ENCODE measurements around the gene NME7. TPM values are rescaled to one million over a fixed set of nuclear protein-coding genes. Genes with fewer than 3 reads are reported as not detected.
A peak's percentile ranks its signal among the peaks of the same experiment; 100 is the strongest.

The NME7 gene
- total RNA-seq, 1 donor from 2014 or later: 13.9 TPM

DNA sequence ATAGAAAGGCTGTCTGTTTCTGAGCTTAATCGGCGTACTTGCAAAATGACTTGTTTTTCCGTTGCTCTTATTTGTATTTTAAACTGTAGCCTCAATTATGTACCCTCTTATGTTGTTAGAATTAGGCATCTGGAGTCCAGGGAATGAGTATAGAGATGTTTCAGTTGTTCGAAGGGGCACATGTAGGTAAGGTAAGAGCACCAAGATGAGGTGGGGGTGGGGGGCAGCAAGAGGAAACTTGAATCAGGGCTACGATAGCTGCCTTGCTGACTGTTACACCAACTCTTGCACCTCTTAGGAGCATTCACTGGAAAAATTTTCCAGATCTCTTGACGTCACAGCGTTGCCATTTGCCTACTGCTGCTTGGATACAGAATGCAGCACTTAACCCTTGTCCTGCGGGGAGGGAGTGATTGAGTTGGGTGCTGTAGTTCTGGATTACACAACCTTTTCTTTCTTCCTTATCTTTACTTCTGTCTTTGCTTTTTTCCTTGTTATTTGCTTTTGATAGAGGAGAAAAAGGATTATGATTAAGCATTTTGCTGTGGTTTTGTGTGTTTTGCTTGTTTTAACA lies 257.9 kb downstream of the NME7 start:
- peak; percentile 58 for DNase-seq (ENCODE audit: low read depth)

DNA sequence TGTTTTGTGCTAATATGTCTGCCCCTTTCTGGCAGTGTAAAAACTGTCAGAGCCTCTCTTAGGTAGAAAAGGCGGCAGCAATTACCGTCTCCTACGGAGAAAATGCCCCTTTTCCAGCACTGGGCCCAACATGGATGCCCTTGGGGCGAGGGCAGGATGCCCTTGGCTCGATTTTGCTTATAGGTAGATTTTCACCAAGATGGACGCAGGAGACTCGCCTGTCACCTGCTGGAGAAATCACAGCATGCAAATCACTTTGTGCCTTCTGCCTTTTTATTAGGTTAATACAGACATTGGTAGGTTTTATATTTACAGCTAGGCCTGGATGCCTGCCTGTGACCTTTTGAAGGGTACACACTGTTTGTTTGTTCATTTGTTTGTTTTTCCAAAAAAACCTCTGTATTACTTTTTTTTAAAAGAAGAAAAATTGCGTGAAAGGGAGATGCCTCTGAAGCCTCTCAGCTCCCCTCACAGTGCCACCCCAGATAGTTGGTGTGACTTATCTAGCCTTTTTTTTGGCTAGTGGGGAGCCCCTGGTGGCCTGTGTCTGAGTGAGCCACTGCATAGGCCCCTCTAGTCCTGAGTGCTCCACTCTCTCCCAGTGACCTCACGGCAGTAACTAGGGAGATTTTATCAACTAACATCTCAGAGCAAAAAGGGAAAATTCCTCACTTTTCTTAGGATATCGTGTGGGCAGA lies 258.6 kb downstream of the NME7 start:
- DNase-seq (ENCODE audit: low read depth): peak; percentile 46

DNA sequence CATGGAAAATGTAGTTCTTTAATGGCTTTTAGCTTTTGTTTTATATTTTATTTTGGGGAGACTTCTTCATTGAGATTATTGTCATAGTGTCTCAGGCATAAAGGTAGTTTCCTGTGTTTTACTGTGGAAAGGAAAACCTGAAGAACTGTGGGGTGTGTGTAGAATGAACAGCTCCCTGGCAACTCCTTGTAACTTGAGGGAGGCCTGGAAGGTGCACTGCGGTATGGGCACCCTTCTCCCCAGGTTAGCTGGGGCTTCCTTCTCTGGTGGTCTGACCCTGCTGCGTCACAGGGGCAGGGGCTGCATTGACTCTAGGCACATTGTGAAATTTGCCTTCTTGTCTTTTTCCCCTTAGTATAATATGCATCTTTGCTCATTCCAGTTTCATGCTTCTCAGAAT lies 259.4 kb downstream of the NME7 start:
- no peak for DNase-seq (ENCODE audit: low read depth)

DNA sequence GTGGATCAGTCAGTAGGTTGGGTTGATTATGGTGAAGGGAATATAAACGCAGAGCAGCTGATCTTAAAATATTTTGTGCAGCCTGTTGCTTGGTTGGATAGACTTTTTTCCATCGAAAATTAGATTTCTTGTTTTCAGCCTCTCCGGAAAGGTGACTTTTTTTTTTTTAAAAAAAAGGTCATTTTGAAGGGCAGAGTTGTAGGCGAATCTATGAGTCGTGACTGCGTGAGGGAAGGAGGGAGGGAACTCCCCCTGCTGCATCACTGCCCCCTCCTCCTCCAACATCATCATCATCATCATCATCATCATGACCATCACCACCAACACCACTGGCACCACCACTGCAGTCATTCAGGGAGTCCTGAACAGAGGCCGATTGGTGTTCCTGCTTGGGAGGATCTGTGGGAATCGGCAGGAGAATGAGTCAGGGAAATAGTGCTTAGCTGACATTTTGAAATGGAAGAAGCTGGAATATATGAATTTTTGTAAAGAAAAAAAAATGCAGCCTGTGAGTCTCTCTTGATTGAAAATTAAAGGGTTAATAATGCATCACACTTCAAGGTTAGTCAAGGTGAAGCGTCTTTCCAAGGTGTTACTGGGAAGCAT lies 259.9 kb downstream of the NME7 start:
- peak; percentile 36 for DNase-seq (ENCODE audit: low read depth)

DNA sequence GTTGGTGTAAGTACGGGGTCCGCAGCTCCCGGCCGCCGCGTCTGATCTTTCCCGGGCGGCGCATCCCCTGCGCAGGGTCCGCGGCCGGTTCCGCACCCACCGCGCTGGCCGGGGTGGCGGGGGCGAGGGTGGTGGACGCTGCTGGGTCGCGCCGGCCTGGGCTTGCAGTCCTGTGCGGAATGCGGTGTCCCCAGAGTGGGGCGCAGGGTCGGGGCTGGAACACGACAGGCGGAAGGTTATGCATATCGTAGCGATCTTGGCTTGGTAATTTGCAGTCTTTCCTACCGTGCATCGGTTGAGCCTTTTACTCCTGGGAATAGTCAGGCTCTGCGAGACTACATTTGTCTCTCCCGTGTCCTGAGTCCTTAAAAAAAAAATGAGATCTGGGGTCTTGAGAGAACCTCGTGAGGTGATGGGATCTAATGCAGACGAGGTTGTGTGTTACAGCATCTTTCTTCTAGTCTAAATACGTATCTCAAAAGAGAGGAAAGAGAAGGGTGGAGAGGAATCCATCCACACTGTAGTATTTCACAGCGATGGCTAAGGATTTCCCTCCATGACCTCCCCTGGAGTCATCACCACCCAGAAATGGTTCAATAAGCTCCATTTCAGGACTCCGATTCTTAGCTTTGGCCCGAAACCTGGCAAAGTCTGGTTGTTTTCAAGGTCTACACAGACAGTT lies 260.5 kb downstream of the NME7 start:
- DNase-seq (ENCODE audit: low read depth): peak; percentile 54

DNA sequence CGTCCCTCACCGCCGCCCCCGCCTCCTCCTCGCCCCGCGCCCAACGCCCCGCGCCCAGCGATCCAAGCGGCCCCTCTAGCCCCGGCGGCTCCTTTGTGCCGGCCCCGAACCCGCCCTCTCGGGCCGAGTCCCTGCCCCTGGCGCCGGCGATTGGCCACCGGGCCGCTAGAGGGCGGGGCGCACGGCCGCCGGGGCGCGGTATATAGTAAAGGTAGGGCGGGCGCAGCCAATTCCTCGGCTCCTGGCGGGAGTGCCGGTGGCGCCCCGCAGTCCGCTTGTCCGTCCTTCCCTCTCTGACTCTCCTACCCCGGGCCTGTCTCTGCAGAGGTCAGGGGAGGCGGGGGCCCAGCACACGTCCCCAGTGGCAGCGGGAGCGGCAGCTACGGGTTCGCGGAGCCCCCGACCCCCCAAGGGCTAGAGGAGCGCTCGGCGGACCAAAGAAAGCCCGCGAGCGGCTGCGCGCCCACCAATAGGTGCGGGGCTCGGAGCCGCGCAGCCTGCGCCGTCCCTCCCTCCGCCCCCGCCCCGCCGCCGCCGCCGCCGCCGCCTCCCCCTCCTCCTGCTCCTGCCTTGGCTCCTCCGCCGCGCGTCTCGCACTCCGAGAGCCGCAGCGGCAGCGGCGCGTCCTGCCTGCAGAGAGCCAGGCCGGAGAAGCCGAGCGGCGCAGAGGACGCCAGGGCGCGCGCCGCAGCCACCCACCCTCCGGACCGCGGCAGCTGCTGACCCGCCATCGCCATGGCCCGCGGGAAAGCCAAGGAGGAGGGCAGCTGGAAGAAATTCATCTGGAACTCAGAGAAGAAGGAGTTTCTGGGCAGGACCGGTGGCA lies 261.3 kb downstream of the NME7 start, which contains the start of gene ATP1B1:
Gene ATP1B1 (plus strand): TSS at position 596 of the 826 bp plus-strand sequence. CDS start 140 bp downstream, at position 736.
- DNase-seq (ENCODE audit: low read depth): peak; percentile 90

DNA sequence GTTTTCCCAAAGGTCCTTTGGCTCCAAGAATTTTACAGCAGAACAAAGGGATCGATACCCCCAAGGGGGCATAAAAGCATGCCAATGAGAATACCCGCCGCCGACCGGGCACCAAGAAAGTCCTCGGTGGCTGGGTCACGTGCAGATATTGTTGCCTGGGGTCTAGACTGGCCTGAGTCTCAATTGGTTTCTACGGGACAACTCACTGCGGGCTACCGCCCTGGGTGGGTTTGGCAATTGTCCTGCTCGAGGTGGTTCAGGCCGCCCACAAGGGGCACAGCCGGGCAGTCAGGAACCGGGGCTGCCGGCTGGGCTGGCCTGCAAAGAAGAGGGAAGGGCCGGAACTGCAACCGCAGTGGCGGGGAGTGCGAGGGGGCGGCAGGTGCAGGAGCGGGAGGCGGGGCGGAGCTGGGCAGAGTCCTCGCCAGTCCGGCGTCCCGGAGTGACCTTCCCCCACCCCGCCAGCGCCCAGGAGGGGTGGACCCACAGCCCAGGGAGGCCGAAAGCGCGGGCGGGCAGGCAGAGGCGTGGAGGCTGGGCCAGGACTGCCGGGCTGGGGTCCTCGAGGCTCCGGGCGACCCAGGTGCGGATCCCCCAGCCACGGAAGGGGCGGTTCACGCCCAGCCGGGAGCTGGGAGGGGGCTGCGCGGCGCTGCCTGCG lies 262.0 kb downstream of the NME7 start:
- peak; percentile 97 for DNase-seq (ENCODE audit: low read depth)

DNA sequence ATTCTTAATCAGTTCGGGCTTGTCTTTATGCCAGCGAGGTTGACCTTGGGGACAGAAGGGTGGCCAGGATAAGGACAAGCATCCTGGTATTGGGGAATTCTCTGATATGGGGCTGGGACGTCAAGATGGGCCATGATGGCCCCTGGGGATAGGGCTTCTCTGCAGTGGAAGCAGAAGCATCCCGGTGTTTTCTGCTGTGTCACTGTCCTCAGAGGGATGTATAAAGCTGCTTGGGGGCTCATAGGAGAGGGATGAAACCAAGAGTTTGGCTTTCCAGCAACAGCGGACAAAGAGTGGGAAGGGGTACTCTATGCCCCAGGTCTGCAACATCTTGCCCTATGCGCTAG lies 262.5 kb downstream of the NME7 start:
- DNase-seq (ENCODE audit: low read depth): no peak

DNA sequence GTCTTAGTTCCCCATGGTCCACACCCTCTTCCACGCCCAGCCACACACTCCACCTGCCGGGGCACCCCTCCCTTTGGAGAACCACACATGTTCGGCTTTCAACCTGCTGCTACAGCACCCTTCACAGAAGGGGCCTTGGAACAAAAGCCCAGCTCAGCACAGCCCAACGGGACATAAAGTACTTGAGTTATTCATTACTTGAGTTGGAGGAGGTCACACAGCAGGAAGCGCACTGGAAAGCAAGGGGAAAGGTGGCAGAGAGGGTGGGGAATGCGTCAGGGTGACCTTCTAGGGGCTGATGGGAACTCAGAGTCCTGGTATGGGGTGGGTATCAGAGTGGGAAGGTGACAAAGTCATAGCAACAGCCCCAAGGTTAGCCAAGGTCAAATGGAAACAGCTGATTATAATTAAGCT lies 264.1 kb downstream of the NME7 start:
- no peak for DNase-seq (ENCODE audit: low read depth)

DNA sequence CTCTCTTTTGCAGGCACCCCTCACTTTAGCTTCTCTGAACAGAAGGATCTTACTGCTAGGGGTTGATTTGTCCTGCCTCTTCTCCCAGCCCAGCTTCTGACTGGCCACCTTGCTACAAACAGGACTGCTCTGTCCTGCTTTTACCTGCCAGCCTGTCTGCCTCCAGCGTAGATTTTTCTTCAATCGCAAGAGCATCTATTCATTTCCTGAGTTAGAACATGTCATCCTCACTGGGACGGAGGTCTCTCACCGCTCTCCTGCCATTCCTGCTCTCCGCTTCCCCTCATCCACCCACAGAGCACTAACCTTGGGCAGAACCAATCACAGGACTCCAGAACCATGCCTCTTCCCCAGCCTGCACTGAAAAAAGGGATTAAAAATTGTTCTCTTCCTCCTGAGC lies 264.6 kb downstream of the NME7 start:
- DNase-seq (ENCODE audit: low read depth): no peak

DNA sequence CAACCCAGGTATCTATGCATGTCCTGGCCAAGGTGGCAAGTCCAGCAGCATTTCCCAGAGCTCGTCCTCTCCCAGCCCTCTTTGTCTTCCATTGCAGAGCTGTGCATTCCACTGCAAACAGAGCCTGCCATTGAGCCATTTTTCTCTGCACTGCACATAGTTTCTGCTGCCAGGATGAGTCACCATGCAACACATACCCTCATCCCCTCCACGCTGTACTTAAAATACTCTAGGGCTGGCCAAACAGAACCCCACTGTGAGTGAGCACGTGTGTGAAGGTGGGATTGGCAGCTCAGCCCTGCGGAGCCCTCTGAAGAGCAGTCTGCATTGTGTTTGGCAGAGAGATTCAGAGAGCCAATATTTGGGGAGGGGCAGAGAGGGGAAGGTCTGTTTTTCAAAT lies 265.0 kb downstream of the NME7 start:
- DNase-seq (ENCODE audit: low read depth): peak; percentile 71

DNA sequence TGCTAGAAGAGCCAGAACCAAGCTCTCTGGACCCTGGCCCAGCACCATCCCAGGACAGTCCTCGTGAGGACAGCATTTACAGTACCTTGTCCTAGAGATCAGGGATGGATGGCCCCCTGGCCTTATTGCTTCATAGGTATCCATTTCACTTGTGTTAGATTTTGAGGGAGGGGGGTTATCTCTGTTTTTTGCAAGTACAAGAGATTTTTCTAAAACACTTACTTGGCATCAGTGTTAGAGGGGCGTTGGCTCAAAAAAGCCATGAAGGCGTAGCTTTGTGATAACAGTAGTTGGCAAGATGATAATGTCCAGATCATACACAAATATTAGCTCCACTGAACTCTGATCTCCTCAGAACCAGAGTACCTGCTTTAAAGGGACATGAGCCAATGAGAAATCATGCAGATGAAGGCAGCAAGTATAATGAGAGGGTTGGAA lies 266.9 kb downstream of the NME7 start:
- DNase-seq (ENCODE audit: low read depth): no peak

DNA sequence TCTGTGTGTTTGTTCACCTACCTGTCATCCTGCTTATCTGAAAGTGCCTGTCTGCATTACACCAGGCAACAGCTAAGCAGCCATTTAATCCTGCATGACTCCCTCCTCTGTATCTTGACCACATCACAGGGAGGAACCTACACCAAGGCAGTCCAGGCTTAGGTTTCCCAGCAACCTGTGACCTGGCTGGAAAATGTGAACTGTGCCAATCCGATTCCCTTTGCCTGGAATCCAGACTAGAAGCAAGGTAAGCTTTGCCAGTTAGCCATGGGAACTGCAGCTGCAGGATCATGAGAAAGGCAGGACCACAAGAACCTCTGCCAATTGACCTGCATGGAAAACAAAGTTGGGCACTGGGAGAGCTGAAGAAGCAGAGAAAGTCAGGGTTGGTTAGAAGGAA lies 267.4 kb downstream of the NME7 start:
- DNase-seq (ENCODE audit: low read depth): no peak

DNA sequence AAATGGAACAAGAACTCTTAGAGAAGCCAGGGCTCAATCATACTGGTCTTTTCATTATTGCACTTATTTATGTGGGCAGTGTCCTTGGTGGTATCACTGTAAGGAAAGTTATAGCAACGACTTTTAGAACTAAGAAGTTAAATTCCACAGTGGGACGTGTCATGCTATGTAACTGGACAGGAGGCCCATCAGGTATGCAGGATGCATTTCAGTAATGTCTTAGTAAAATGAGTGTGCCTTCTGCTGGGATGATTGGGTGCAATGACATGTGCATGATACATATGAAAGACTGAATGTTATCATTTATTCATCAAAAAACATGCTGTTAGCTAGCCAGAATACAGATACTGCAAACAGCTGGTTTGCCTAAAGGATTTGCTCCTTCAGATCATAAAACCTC lies 268.0 kb downstream of the NME7 start:
- DNase-seq (ENCODE audit: low read depth): no peak

DNA sequence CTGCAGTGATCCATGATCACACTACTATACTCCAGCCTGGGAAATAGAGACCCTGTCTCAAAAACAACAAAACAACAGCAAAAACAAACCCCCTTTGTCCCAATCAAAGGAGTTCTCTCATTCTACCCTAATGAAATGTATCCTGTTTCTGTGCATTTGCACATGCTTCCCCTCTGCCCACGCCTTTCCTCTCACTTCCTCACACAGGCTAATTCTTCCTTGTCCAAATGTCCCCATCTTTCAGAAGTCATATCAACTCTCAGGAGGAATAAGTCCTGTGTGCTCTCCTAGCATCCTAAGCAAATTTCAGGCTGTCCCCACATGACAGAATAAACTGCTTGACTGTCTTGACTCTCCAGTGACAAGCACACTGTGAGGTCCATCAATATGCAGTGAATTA lies 269.2 kb downstream of the NME7 start:
- DNase-seq (ENCODE audit: low read depth): no peak

DNA sequence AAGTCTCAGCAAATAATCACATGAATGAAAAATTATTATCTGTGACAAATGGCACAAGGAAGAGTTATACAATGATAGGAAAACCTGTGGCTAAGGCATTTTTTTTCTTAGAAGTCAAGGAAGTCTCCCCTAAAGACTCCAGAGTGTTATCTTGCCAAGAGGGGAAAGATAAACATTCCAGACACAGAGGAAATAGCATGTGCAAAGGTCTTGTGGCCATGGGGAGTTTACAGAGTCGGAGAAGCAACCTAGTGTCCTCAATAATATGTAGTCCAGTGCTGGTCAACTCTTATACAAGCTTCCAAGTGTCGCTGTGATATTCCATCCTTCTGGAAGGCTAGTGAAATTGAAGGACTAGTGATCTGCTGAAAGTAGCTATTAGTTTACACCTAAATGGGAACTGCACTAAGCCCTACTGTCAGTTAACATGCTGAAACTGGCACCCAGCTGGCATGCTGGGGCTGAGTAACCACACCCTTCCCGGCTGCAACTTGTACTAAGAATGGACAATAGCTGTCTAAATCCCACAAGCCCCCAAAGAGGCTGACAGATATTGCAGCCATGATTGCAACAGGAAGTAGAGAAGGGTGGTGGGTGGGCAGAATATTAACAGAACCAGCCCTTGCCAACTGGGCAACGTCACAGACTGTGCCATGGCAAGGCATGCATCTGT lies 272.6 kb downstream of the NME7 start:
- DNase-seq (ENCODE audit: low read depth): no peak

DNA sequence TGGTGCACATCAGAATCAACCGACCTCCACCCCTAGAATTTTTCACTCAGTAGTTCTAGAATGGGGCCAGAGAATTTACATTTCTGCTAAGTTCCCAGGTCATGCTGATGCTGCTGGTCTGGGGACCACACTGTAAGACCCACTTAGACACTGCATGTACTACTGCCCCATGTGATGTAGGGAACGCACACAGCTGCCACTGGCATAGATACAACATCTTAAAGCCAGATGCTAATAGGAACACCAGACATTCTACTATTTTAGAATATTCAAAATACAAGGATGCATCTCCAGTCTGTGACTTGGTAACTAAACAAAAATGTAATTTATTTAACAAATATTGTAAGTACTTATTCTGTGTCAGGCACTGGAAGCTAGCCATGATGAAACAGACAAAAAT lies 275.2 kb downstream of the NME7 start:
- no peak for DNase-seq (ENCODE audit: low read depth)

DNA sequence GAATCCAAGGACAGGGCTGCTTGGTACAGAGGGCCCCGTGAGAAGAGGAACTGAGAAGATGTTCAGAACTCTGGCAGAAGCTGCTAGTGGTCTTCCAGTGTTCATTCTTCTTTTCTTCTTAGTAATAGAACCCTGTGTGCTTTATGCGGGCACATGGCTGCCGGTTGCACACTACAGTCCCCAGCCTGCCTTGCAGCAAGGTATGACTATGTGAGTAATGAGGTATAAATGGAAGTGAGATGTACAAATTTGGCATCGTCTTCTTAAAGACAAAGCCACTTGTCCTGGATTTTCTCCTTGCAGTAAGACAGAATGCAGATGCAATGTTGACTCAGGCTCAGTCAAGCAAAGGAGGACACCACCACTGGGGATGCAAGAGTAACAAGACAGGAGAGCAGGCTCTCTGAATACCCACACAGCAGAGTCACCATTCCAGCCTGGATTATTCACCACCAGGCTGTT lies 276.1 kb downstream of the NME7 start:
- DNase-seq (ENCODE audit: low read depth): no peak

DNA sequence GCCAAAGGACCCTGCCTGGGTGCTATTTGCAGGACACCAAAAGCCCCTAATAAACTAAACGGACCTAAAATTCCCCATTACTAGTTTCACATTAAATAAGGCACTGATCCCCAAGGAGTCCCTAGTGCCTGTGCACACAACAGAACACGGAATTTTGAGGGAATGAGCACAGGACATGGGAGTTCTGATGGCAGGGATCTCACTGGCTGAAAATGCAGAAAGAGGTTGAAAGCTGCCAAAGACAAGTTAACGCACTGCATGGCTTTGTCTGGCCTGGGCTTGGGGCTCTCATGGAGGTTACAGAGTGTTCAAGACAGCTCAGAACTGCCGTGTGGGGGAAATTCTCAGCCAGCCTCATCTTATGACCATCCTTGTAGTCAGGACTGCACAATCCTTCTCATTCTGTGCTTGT lies 276.7 kb downstream of the NME7 start:
- DNase-seq (ENCODE audit: low read depth): no peak

DNA sequence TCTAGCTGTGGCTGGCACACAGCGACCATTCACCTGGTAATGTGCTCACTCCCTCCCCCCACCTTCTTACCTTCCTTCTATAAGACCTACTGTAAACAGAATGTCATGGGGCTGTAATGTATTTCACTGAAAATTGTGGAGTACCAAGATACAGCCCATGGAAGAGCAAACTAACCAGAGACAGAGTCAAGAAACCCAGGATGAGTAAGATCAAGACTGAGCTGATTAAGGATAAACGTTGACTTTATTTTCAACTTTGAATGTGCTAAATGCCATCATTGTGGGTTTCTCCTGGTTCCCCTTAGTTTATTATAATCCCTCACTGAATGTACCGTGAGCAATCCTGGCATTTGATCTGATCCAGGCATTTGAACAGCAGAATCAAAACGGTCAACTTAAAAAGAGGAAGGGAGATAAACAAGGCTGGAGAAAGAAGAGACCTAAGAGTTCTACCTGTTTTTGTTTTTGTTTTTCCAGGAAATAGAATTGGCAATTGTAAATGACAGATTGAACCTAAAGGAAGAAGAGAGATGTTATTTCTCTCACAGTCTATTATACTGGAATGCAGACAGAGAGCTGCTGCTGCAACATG lies 277.2 kb downstream of the NME7 start:
- DNase-seq (ENCODE audit: low read depth): no peak
